Loucy (cell line): ENCODE data around the gene STPG1.

Source experiments
- H2AFZ ChIP-seq: fragments of 200-600 bp; sonication (generic); 2 replicates; pipeline ENCODE4 v1.6.0; 2016; ENCODE audit warnings: antibody characterized with exemption, mild to moderate bottlenecking, low read length, moderate library complexity
- H3F3A ChIP-seq: fragments of 200-600 bp; 2 replicates; pipeline ENCODE4 v1.6.0; 2016; ENCODE audit warnings: antibody characterized with exemption, low read depth, mild to moderate bottlenecking
- H3K27me3 ChIP-seq: fragments of 200-600 bp; sonication (generic); 2 replicates; pipeline ENCODE4 v1.6.1; 2014; ENCODE audit warnings: low read length, mild to moderate bottlenecking; ENCODE audit not compliant: insufficient read depth, poor library complexity, severe bottlenecking
- H3K36me3 ChIP-seq: fragments of 200-600 bp; sonication (generic); 2 replicates; pipeline ENCODE4 v1.6.1; 2016; ENCODE audit warnings: low read length; ENCODE audit not compliant: insufficient read depth
- H3K4me1 ChIP-seq: fragments of 200-600 bp; sonication (generic); 2 replicates; pipeline ENCODE4 v1.5.1; 2014; ENCODE audit warnings: low read length, mild to moderate bottlenecking; ENCODE audit not compliant: insufficient read depth, poor library complexity, severe bottlenecking
- H3K4me2 ChIP-seq: fragments of 200-600 bp; sonication (generic); 2 replicates; pipeline ENCODE4 v1.6.0; 2014; ENCODE audit warnings: antibody characterized with exemption, low read length, low read depth, mild to moderate bottlenecking; ENCODE audit not compliant: poor library complexity, severe bottlenecking
- H3K4me3 ChIP-seq: fragments of 200-600 bp; sonication (generic); 2 replicates; pipeline ENCODE4 v1.5.1; 2014; ENCODE audit warnings: low read length, mild to moderate bottlenecking, mixed read lengths; ENCODE audit not compliant: poor library complexity, severe bottlenecking
- H3K79me2 ChIP-seq: fragments of 200-600 bp; sonication (generic); 2 replicates; pipeline ENCODE4 v1.6.1; 2014; ENCODE audit warnings: low read length; ENCODE audit not compliant: insufficient read depth
- H3K9ac ChIP-seq: fragments of 200-600 bp; sonication (generic); 2 replicates; pipeline ENCODE4 v1.6.0; 2014; ENCODE audit warnings: mild to moderate bottlenecking, low read depth, low read length, moderate library complexity; ENCODE audit not compliant: poor library complexity, severe bottlenecking
- H3K9me2 ChIP-seq: fragments of 200-600 bp; sonication (generic); replicated peaks from 2 replicates; pipeline ENCODE4 v1.6.1; 2016; ENCODE audit warnings: low read depth, low read length, mixed read lengths
- H3K9me3 ChIP-seq: fragments of 200-600 bp; sonication (generic); 2 replicates; pipeline ENCODE4 v1.6.1; 2014; ENCODE audit warnings: mild to moderate bottlenecking, antibody characterized with exemption, low read length, low read depth; ENCODE audit not compliant: insufficient read depth
- H4K20me1 ChIP-seq: fragments of 200-600 bp; sonication (generic); 2 replicates; pipeline ENCODE4 v1.6.0; 2014; ENCODE audit warnings: antibody characterized with exemption, low read length, mild to moderate bottlenecking; ENCODE audit not compliant: insufficient read depth, poor library complexity, severe bottlenecking
- CTCF ChIP-seq: fragments of 200-600 bp; sonication (generic); conservative IDR thresholded peaks from 2 replicates; pipeline ENCODE4 v1.5.1; 2014; ENCODE audit warnings: mild to moderate bottlenecking, antibody characterized with exemption, low read length
- EZH2phosphoT487 ChIP-seq: fragments of 200-600 bp; IDR thresholded peaks from 2 replicates; pipeline ENCODE4 v1.6.1; 2018; ENCODE audit warnings: antibody characterized with exemption, mild to moderate bottlenecking, moderate library complexity, borderline replicate concordance

Gene STPG1

GRCh38 chr1:24351918-24352627, 61.5 kb downstream of the STPG1 start:
- H4K20me1 ChIP-seq, result no peaks in the 10 kb centered on the region
- H3F3A ChIP-seq, result no peaks in the 10 kb centered on the region
- H3K79me2 ChIP-seq, result no peaks in the 10 kb centered on the region
- no peaks in the 10 kb centered on the region for H3K36me3 ChIP-seq
- no peaks in the 10 kb centered on the region for H3K27me3 ChIP-seq
- H2AFZ ChIP-seq, result no peak overlapping the region
- H3K9me2 ChIP-seq, result no peaks in the 10 kb centered on the region
- no peak overlapping the region for H3K4me3 ChIP-seq
- peaks cover 15% of the 10 kb centered on the region for H3K4me1 ChIP-seq
- no peak for TF ChIP-seq CTCF
- TF ChIP-seq EZH2phosphoT487, result no peak
- no peak overlapping the region for H3K9ac ChIP-seq
- no peaks in the 10 kb centered on the region for H3K9me3 ChIP-seq
- no peak overlapping the region for H3K4me2 ChIP-seq

GRCh38 chr1:24351247-24351646, 62.3 kb downstream of the STPG1 start:
- H3K36me3 ChIP-seq, result no peaks in the 10 kb centered on the region

GRCh38 chr1:24349891-24350290, 63.7 kb downstream of the STPG1 start:
- Histone ChIP-seq H3K9me3 (no peaks in the 10 kb centered on the region), H3K9me2 (no peaks in the 10 kb centered on the region), H3K36me3 (no peaks in the 10 kb centered on the region), H4K20me1 (no peaks in the 10 kb centered on the region), H3K4me2 (no peak overlapping the region), H3F3A (no peaks in the 10 kb centered on the region), H2AFZ (no peak overlapping the region), H3K27me3 (no peaks in the 10 kb centered on the region), H3K4me3 (no peak overlapping the region), H3K4me1 (peaks cover 23% of the 10 kb centered on the region), H3K79me2 (no peaks in the 10 kb centered on the region), H3K9ac (no peak overlapping the region)
- no peak for TF ChIP-seq EZH2phosphoT487
- no peak for TF ChIP-seq CTCF

More at GRCh38 chr1:24351247-24351646, 62.3 kb downstream of the STPG1 start:
- H3K9me2 ChIP-seq, result no peaks in the 10 kb centered on the region
- no peaks in the 10 kb centered on the region for H3K9me3 ChIP-seq
- no peak overlapping the region for H3K4me3 ChIP-seq
- no peak overlapping the region for H3K9ac ChIP-seq
- no peak overlapping the region for H2AFZ ChIP-seq
- no peaks in the 10 kb centered on the region for H3K27me3 ChIP-seq
- H3K79me2 ChIP-seq, result no peaks in the 10 kb centered on the region
- no peaks in the 10 kb centered on the region for H4K20me1 ChIP-seq
- H3K4me1 ChIP-seq, result peaks cover 15% of the 10 kb centered on the region
- no peak overlapping the region for H3K4me2 ChIP-seq
- no peak for TF ChIP-seq EZH2phosphoT487
- TF ChIP-seq CTCF, result no peak
- H3F3A ChIP-seq, result no peaks in the 10 kb centered on the region
